GM18868 (cell line): Measurements from ENCODE around the gene PLXNC1.
A peak's percentile ranks its signal among the peaks of the same experiment; 100 is the strongest.

Source experiments
- ATAC-seq: cut with Tn5 transposase; IDR thresholded peaks from one replicate; pipeline ENCODE4 v1.9.1; 2021; ENCODE audit warnings: mild to moderate bottlenecking, moderate library complexity; ENCODE audit not compliant: unreplicated experiment

PLXNC1 gene

GRCh38 chr12:94263011-94263811, 114.8 kb downstream of the PLXNC1 start:
- ATAC-seq = peak; percentile 55

GRCh38 chr12:94263905-94264561, 115.7 kb downstream of the PLXNC1 start:
- ATAC-seq = no peak

- no peak for ATAC-seq
These were observed 116.5 kb downstream of the PLXNC1 start for GRCh38 chr12:94264736-94265485.

GRCh38 chr12:94265539-94265938, 117.2 kb downstream of the PLXNC1 start:
- no peak for ATAC-seq

- no peak for ATAC-seq
These were observed 117.8 kb downstream of the PLXNC1 start for GRCh38 chr12:94265966-94266745.

GRCh38 chr12:94266796-94267536, 118.6 kb downstream of the PLXNC1 start:
- ATAC-seq = no peak

- ATAC-seq = no peak
These were observed 119.1 kb downstream of the PLXNC1 start for GRCh38 chr12:94267537-94267872.

GRCh38 chr12:94267921-94268471, 119.6 kb downstream of the PLXNC1 start:
- no peak for ATAC-seq

GRCh38 chr12:94269316-94269999, 121.1 kb downstream of the PLXNC1 start:
- ATAC-seq = peak; percentile 46

- no peak for ATAC-seq
These were observed 123.0 kb downstream of the PLXNC1 start for GRCh38 chr12:94271351-94271750.

GRCh38 chr12:94272280-94272679, 123.9 kb downstream of the PLXNC1 start:
- no peak for ATAC-seq

- ATAC-seq = no peak
These were observed 124.9 kb downstream of the PLXNC1 start for GRCh38 chr12:94273272-94273671.

GRCh38 chr12:94276725-94277124, 128.3 kb downstream of the PLXNC1 start:
- ATAC-seq = no peak

- no peak for ATAC-seq
These were observed 129.1 kb downstream of the PLXNC1 start for GRCh38 chr12:94277426-94278000.

- ATAC-seq = no peak
These were observed 131.7 kb downstream of the PLXNC1 start for GRCh38 chr12:94280063-94280462.

- no peak for ATAC-seq
These were observed 134.3 kb downstream of the PLXNC1 start for GRCh38 chr12:94282675-94283074.

GRCh38 chr12:94284046-94284445, 135.7 kb downstream of the PLXNC1 start:
- ATAC-seq = no peak

GRCh38 chr12:94284859-94285258, 136.5 kb downstream of the PLXNC1 start:
- no peak for ATAC-seq

- no peak for ATAC-seq
These were observed 137.7 kb downstream of the PLXNC1 start for GRCh38 chr12:94285943-94286582.
